ENCODE measurements around the gene ZNF543.

Gene ZNF543

GRCh38 chr19:57324992-57325391 lies 4.7 kb downstream of the ZNF543 start:
- Histone ChIP-seq H3K4me1 (ENCODE audit: insufficient read depth, low read length) (0 out of 2 replicates have a peak, but pooled peaks cover 6% of the 10 kb centered on the region), H3K4me3 (ENCODE audit: low read length) (no peak overlapping the region), H3K36me3 (ENCODE audit: insufficient read depth, low read depth, low read length) (peaks cover 63% of the 10 kb centered on the region), H3K27me3 (ENCODE audit: insufficient read depth, low read length) (no peaks in the 10 kb centered on the region), H3K9me3 (ENCODE audit: insufficient read depth, low read depth, low read length) (no peaks in the 10 kb centered on the region), H3K27ac (ENCODE audit: low read length) (no peak overlapping the region), H3K9ac (ENCODE audit: low read depth, low read length) (no peak overlapping the region)

GRCh38 chr19:57327993-57328392 lies 7.7 kb downstream of the ZNF543 start:
- Histone ChIP-seq H3K9me3 (ENCODE audit: insufficient read depth, low read depth, low read length) (no peaks in the 10 kb centered on the region), H3K9ac (ENCODE audit: low read depth, low read length) (no peak overlapping the region), H3K36me3 (ENCODE audit: insufficient read depth, low read depth, low read length) (peaks cover 69% of the 10 kb centered on the region), H3K27me3 (ENCODE audit: insufficient read depth, low read length) (no peaks in the 10 kb centered on the region), H3K4me1 (ENCODE audit: insufficient read depth, low read length) (no peaks in the 10 kb centered on the region), H3K27ac (ENCODE audit: low read length) (no peak overlapping the region), H3K4me3 (ENCODE audit: low read length) (no peak overlapping the region)

GRCh38 chr19:57334191-57334590 lies 13.9 kb downstream of the ZNF543 start:
- Histone ChIP-seq H3K4me1 (ENCODE audit: insufficient read depth, low read length) (no peaks in the 10 kb centered on the region), H3K9me3 (ENCODE audit: insufficient read depth, low read depth, low read length) (no peaks in the 10 kb centered on the region), H3K4me3 (ENCODE audit: low read length) (no peak overlapping the region), H3K27ac (ENCODE audit: low read length) (no peak overlapping the region), H3K9ac (ENCODE audit: low read depth, low read length) (no peak overlapping the region), H3K27me3 (ENCODE audit: insufficient read depth, low read length) (no peaks in the 10 kb centered on the region), H3K36me3 (ENCODE audit: insufficient read depth, low read depth, low read length) (peaks cover 11% of the 10 kb centered on the region; the same call in 1 of the 2 replicates)

GRCh38 chr19:57338877-57339276 lies 18.6 kb downstream of the ZNF543 start:
- H3K36me3 ChIP-seq (ENCODE audit: insufficient read depth, low read depth, low read length) = no peaks in the 10 kb centered on the region
- H3K27ac ChIP-seq (ENCODE audit: low read length) = no peak overlapping the region
- H3K4me3 ChIP-seq (ENCODE audit: low read length) = no peak overlapping the region
- peaks cover 5% of the 10 kb centered on the region; the same call in 1 of the 2 replicates for H3K27me3 ChIP-seq (ENCODE audit: insufficient read depth, low read length)
- H3K4me1 ChIP-seq (ENCODE audit: insufficient read depth, low read length) = no peaks in the 10 kb centered on the region
- no peak overlapping the region for H3K9ac ChIP-seq (ENCODE audit: low read depth, low read length)
- H3K9me3 ChIP-seq (ENCODE audit: insufficient read depth, low read depth, low read length) = no peaks in the 10 kb centered on the region

- no peaks in the 10 kb centered on the region for H3K36me3 ChIP-seq (ENCODE audit: insufficient read depth, low read depth, low read length)
- H3K9me3 ChIP-seq (ENCODE audit: insufficient read depth, low read depth, low read length) = no peaks in the 10 kb centered on the region
- no peak overlapping the region for H3K4me3 ChIP-seq (ENCODE audit: low read length)
- no peaks in the 10 kb centered on the region for H3K4me1 ChIP-seq (ENCODE audit: insufficient read depth, low read length)
- H3K27me3 ChIP-seq (ENCODE audit: insufficient read depth, low read length) = peaks cover 20% of the 10 kb centered on the region; the same call in 1 of the 2 replicates
- H3K9ac ChIP-seq (ENCODE audit: low read depth, low read length) = no peak overlapping the region
- H3K27ac ChIP-seq (ENCODE audit: low read length) = no peak overlapping the region
These were observed 22.3 kb downstream of the ZNF543 start for GRCh38 chr19:57342582-57342981.

- H3K27ac ChIP-seq (ENCODE audit: low read length) = no peak overlapping the region
These were observed 27.9 kb downstream of the ZNF543 start for GRCh38 chr19:57348136-57348535.

GRCh38 chr19:57350877-57351805 lies 30.9 kb downstream of the ZNF543 start, which contains the start of gene ZNF304:
Gene ZNF304, plus strand, starts transcription at chr19:57351271. Its CDS starts 394 bp downstream, at chr19:57351665.
- H3K27me3 ChIP-seq (ENCODE audit: insufficient read depth, low read length) = no peaks in the 10 kb centered on the region; the same call in 1 of the 2 replicates
- no peaks in the 10 kb centered on the region for H3K9me3 ChIP-seq (ENCODE audit: insufficient read depth, low read depth, low read length)
- H3K4me3 ChIP-seq (ENCODE audit: low read length) = peak within 1 kb of the TSS; percentile 95
- H3K9ac ChIP-seq (ENCODE audit: low read depth, low read length) = peak within 1 kb of the TSS; percentile 91
- no peak within 1 kb of the TSS for H3K27ac ChIP-seq (ENCODE audit: low read length)
- H3K4me1 ChIP-seq (ENCODE audit: insufficient read depth, low read length) = no peaks in the 10 kb centered on the region
- H3K36me3 ChIP-seq (ENCODE audit: insufficient read depth, low read depth, low read length) = peaks cover 24% of the 10 kb centered on the region

More at GRCh38 chr19:57348136-57348535, 27.9 kb downstream of the ZNF543 start:
- no peaks in the 10 kb centered on the region for H3K36me3 ChIP-seq (ENCODE audit: insufficient read depth, low read depth, low read length)
- no peak overlapping the region for H3K9ac ChIP-seq (ENCODE audit: low read depth, low read length)
- H3K27me3 ChIP-seq (ENCODE audit: insufficient read depth, low read length) = peaks cover 20% of the 10 kb centered on the region; the same call in 1 of the 2 replicates
- H3K4me3 ChIP-seq (ENCODE audit: low read length) = no peak overlapping the region
- H3K9me3 ChIP-seq (ENCODE audit: insufficient read depth, low read depth, low read length) = no peaks in the 10 kb centered on the region
- no peaks in the 10 kb centered on the region for H3K4me1 ChIP-seq (ENCODE audit: insufficient read depth, low read length)

- no peak overlapping the region for H3K27ac ChIP-seq (ENCODE audit: low read length)
- no peaks in the 10 kb centered on the region for H3K9me3 ChIP-seq (ENCODE audit: insufficient read depth, low read depth, low read length)
- no peaks in the 10 kb centered on the region for H3K4me1 ChIP-seq (ENCODE audit: insufficient read depth, low read length)
- H3K27me3 ChIP-seq (ENCODE audit: insufficient read depth, low read length) = no peaks in the 10 kb centered on the region; the same call in 1 of the 2 replicates
- H3K4me3 ChIP-seq (ENCODE audit: low read length) = peak overlapping the region; percentile 95
- H3K9ac ChIP-seq (ENCODE audit: low read depth, low read length) = peak overlapping the region; percentile 91
- H3K36me3 ChIP-seq (ENCODE audit: insufficient read depth, low read depth, low read length) = peaks cover 31% of the 10 kb centered on the region
These were observed 31.6 kb downstream of the ZNF543 start for GRCh38 chr19:57351867-57352266.

GRCh38 chr19:57355916-57356315 lies 35.6 kb downstream of the ZNF543 start:
- Histone ChIP-seq H3K27ac (ENCODE audit: low read length) (no peak overlapping the region), H3K9me3 (ENCODE audit: insufficient read depth, low read depth, low read length) (no peaks in the 10 kb centered on the region), H3K4me3 (ENCODE audit: low read length) (no peak overlapping the region), H3K9ac (ENCODE audit: low read depth, low read length) (no peak overlapping the region), H3K27me3 (ENCODE audit: insufficient read depth, low read length) (no peaks in the 10 kb centered on the region), H3K36me3 (ENCODE audit: insufficient read depth, low read depth, low read length) (peaks cover 52% of the 10 kb centered on the region), H3K4me1 (ENCODE audit: insufficient read depth, low read length) (no peaks in the 10 kb centered on the region)

- no peak overlapping the region for H3K27ac ChIP-seq (ENCODE audit: low read length)
- no peak overlapping the region for H3K4me3 ChIP-seq (ENCODE audit: low read length)
- H3K9ac ChIP-seq (ENCODE audit: low read depth, low read length) = no peak overlapping the region
- H3K36me3 ChIP-seq (ENCODE audit: insufficient read depth, low read depth, low read length) = peaks cover 52% of the 10 kb centered on the region
- no peaks in the 10 kb centered on the region for H3K9me3 ChIP-seq (ENCODE audit: insufficient read depth, low read depth, low read length)
- no peaks in the 10 kb centered on the region for H3K4me1 ChIP-seq (ENCODE audit: insufficient read depth, low read length)
- no peaks in the 10 kb centered on the region for H3K27me3 ChIP-seq (ENCODE audit: insufficient read depth, low read length)
These were observed 37.1 kb downstream of the ZNF543 start for GRCh38 chr19:57357406-57357805.

- Histone ChIP-seq H3K27me3 (ENCODE audit: insufficient read depth, low read length) (no peaks in the 10 kb centered on the region), H3K9ac (ENCODE audit: low read depth, low read length) (no peak overlapping the region), H3K36me3 (ENCODE audit: insufficient read depth, low read depth, low read length) (peaks cover 47% of the 10 kb centered on the region), H3K9me3 (ENCODE audit: insufficient read depth, low read depth, low read length) (no peaks in the 10 kb centered on the region), H3K4me3 (ENCODE audit: low read length) (no peak overlapping the region), H3K4me1 (ENCODE audit: insufficient read depth, low read length) (no peaks in the 10 kb centered on the region), H3K27ac (ENCODE audit: low read length) (no peak overlapping the region)
These were observed 39.0 kb downstream of the ZNF543 start for GRCh38 chr19:57359300-57359699.

GRCh38 chr19:57362419-57362818 lies 42.1 kb downstream of the ZNF543 start:
- H3K27ac ChIP-seq (ENCODE audit: low read length) = peak overlapping the region; percentile 73
- peak overlapping the region; percentile 90; the same call in 1 of the 2 replicates for H3K9ac ChIP-seq (ENCODE audit: low read depth, low read length)

More at GRCh38 chr19:57362419-57362818, 42.1 kb downstream of the ZNF543 start:
- H3K4me1 ChIP-seq (ENCODE audit: insufficient read depth, low read length) = no peaks in the 10 kb centered on the region
- H3K9me3 ChIP-seq (ENCODE audit: insufficient read depth, low read depth, low read length) = no peaks in the 10 kb centered on the region
- H3K4me3 ChIP-seq (ENCODE audit: low read length) = peak overlapping the region; percentile 84
- H3K27me3 ChIP-seq (ENCODE audit: insufficient read depth, low read length) = no peaks in the 10 kb centered on the region
- H3K36me3 ChIP-seq (ENCODE audit: insufficient read depth, low read depth, low read length) = peaks cover 15% of the 10 kb centered on the region
